Measurements from ENCODE around the gene GJB1.
A peak's percentile ranks its signal among the peaks of the same experiment; 100 is the strongest.
"Not testable (repeated sequence)": the region's sequence is repeated elsewhere in the genome, so short reads cannot be mapped to it uniquely, and the experiment has no call there.

Gene GJB1

DNA sequence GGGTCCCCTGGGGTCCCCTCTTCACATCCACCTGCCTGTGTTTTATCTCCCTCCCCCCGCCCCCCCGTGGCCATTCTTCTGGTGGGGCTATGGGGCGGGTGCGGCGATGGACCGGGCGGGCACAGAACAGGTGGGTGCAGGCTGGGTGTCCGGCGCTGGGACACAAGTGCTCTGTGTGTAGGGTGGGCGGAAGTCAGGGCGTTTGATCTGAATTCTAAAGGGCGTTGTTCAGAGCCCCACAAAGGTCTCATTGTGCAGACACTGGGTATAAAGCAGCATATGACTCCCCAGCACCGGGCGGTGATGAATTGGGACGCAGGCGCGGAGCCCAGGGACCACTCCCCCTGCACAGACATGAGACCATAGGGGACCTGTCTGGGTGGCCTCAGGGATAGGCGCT, at the start of gene GJB1:
GJB1 (plus strand) TSS at position 296 of the 400 bp plus-strand sequence. CDS start 484 bp downstream, outside the sequence.
- no peak for DNase-seq

- no peak for DNase-seq
Measured at GRCh38 chrX:71173440-71173839, 49.6 kb upstream of the GJB1 start.

GRCh38 chrX:71174795-71175194, 48.2 kb upstream of the GJB1 start:
- no peak for DNase-seq

GRCh38 chrX:71175531-71175930, 47.5 kb upstream of the GJB1 start:
- no peak for DNase-seq

DNA sequence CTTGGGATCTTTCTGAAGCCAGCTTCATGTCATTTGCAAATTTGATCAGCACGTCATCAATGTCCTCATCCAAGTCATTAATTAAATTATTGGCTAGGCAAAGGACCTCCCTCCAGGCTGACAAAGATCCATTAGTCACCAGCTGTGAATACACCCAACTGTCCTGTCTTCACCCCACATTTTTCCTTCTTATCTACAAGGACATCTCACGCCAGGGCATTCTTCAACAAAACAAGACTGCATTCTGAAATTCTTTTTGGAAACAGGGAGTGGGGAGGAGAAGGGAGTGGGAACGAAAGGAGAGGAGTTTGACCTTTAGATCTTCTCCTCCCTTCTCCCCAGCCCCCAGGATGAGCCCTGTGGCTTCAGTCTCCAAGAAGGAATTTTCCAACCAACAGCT, 45.7 kb upstream of the GJB1 start:
- no peak for DNase-seq

GRCh38 chrX:71178908-71179307, 44.1 kb upstream of the GJB1 start:
- peak; percentile 23 for DNase-seq

GRCh38 chrX:71180579-71181265, 42.3 kb upstream of the GJB1 start:
- not testable (repeated sequence) for DNase-seq

DNA sequence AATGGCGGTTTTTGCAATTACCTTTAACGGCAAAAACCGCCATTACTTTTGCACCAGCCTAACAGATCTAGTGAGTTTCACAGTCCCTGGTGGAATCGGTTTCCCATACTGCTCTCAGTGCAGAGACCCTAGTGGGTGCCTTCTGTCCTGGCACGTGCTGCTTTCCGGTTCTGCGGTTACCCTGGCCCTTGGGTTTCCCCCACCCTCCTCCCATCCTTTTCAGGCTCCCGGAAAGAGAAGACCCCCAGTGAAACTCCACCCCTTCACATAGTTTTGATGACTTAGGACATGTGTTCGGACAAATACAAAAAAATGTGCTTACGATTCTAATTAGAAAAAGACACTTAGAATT, 41.5 kb upstream of the GJB1 start:
- no peak for DNase-seq

GRCh38 chrX:71181910-71182799, 40.9 kb upstream of the GJB1 start:
- DNase-seq: peak; percentile 91

DNA sequence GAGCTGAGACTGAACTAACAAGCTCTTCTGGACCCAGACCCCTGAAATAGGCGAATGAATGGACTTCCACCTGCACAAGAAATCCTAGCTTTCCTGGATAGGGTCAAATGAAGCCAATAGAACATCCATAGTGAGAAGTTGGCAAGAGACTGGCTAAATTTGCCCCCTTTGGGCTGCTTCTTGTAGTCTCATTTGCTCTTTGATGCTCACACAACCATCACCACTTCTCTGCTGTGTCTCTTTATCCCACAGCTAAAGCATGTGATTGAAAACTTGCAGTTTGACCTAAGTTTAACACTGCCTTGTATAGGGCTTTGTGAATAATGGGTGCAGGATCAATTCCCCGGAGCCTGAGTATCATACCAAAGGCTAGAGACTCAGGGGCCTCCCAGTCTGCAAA, 40.2 kb upstream of the GJB1 start:
- DNase-seq: no peak

- DNase-seq: no peak
Measured at GRCh38 chrX:71183341-71183740, 39.7 kb upstream of the GJB1 start.

DNA sequence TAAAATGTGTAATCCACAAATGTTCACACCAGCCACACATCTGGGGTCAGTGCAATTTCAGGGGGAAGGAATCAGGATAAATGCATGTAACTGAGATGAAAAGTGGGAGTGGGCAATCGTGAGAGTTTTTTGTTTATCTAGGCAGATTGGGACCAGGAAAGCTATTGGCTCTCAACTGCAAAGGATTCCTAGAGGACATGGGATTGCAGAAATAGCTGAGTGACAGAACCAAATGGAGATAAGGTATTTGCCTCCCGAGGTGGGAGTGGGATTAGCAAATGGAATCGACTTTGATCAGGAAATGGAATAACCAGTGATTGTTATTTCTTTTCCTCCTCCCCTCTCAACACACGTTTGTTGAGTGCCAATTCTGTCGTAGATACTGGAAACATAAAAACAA, 38.9 kb upstream of the GJB1 start:
- DNase-seq: no peak

- DNase-seq: no peak
Measured at GRCh38 chrX:71184803-71185495, 38.1 kb upstream of the GJB1 start.

DNA sequence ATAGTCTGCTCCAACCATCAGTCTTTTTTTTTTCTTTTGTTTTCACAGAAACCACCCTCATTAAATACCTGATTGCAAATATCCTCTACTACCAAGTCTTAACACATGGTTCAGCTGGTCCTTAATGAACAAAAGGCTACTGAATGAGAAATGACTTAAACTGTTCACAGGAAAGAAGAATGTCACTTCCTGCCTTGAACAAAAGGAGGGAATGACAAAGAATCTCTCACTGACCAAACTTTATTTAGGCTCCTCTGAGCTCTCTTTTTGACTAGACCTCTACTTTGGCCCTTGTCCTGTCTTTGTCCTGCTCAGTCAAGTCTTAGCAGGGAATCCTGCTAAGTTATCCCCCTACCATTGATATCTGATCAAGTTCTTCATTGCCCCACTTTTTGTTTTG, 31.8 kb upstream of the GJB1 start:
- DNase-seq: no peak

GRCh38 chrX:71195964-71196649, 26.9 kb upstream of the GJB1 start:
- no peak for DNase-seq

- DNase-seq: no peak
Measured at GRCh38 chrX:71198066-71198465, 25.0 kb upstream of the GJB1 start.

- DNase-seq: no peak
Measured at GRCh38 chrX:71199252-71200008, 23.6 kb upstream of the GJB1 start.

DNA sequence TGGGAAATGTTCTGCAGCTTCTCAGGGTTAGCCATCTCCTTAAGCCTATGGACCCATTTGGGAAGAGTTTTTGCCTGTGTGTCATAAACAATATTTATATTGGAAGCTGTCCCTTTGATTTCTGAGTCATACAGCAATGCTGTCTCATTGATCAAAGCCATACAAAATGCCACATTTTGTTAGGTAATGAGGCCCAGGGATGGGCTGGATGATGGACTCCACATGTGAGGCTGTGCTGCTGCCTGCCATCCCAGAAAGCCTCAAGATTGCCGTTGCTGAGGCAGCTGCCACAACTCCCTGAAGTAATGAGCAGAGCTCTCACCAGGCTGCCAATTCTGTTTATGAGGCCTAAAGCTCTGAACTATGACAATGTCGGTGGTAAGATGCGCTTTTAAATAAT, 12.2 kb upstream of the GJB1 start:
- DNase-seq: no peak

DNA sequence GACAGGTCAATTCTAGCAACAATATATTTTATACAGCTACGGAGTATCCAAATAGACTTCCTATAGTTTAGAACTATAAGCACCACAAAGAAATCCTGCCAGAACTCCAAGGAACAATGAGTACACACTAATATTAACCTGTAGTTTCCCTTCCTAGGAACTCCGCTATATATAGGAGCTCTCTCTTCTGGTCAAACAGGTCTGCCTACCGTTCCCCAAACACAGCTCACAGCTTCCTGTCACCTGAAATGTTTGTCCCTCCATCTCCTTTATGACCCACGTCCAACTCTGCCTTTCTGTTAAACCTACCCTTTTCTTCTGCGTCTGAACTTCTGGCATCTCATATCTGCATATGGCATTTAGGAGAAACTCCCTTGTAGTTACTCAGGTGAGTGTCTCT, 10.5 kb upstream of the GJB1 start:
- no peak for DNase-seq

GRCh38 chrX:71214152-71214551, 8.9 kb upstream of the GJB1 start:
- no peak for DNase-seq

GRCh38 chrX:71214604-71215337, 8.3 kb upstream of the GJB1 start:
- DNase-seq: no peak

Measured in DMS79 treated with DMSO at 0.1 percent for 48 hours (cell line).